ENCODE data around the gene NTHL1.

DNA sequence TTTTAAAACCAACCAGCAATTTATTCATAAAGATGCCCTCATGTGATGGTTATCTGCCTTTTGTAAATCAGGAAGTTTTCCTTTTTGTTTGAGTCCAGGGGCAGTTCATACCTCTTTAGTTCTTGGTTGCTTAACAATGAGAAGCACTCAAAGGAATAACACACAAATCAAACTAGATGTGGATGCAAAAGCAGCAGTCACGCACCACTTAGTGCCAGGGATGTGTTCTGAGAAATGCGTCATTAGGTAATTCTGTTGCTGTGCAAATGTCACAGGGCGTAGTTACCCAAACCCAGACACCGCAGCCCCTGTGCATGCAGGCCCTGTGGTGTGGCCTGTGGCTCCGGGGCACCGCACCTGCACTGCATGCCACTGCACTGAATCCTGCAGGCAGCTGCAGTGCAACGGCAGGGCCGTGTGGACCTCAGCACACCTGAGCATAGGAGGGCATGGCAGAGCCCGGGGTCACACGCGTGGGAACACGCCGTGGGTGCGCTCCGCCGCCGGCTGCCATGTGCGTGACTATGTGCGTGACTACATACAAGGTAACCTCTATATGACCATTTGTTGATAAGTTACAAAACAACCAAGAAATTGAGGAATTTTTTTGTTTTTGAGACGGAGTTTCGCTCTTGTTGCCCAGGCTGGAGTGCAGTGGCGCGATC lies 48.4 kb upstream of the NTHL1 start:
- TF ChIP-seq, protein P1, sequence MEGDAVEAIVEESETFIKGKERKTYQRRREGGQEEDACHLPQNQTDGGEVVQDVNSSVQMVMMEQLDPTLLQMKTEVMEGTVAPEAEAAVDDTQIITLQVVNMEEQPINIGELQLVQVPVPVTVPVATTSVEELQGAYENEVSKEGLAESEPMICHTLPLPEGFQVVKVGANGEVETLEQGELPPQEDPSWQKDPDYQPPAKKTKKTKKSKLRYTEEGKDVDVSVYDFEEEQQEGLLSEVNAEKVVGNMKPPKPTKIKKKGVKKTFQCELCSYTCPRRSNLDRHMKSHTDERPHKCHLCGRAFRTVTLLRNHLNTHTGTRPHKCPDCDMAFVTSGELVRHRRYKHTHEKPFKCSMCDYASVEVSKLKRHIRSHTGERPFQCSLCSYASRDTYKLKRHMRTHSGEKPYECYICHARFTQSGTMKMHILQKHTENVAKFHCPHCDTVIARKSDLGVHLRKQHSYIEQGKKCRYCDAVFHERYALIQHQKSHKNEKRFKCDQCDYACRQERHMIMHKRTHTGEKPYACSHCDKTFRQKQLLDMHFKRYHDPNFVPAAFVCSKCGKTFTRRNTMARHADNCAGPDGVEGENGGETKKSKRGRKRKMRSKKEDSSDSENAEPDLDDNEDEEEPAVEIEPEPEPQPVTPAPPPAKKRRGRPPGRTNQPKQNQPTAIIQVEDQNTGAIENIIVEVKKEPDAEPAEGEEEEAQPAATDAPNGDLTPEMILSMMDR (IDR thresholded peaks at IDR 0.05) = no peak
- TF ChIP-seq POLR2A (IDR thresholded peaks at IDR 0.05) (no peak), POLR2AphosphoS5 (IDR thresholded peaks at IDR 0.05) (no peak)
